GM15510 (cell line): ENCODE measurements around the gene SOX6.

ENCODE experiments used
- POLR2A ChIP-seq: IDR thresholded peaks from 3 replicates; pipeline ENCODE4 v1.6.1; 2011; ENCODE audit warnings: borderline replicate concordance; ENCODE audit not compliant: insufficient read length; ENCODE audit errors: extremely low read depth

SOX6 gene

DNA sequence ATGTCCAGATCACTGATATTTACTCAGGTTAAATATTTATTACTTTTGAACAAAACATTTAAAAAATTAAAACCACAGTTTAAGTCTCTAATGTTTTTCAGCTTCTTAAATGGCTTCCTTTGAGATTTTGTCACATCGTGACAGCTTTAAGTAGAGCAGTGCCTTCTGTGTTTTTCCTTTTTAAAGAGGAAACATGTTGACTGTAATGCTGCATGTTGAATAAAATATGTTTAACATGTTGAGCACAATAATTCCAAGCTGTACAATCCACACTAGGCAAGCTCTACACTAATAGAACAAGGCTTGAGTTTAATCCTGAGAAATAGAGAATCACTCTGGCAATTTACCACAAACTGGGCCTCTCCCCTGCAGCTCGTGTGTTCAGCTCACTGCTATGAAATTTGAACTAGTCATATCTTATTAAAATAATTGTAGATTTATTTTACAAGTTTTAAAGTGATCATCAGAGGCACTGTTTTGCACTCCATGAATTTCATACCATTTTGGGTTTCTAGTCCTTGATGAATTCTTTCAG is 368.3 kb downstream of the SOX6 start:
- TF ChIP-seq POLR2A, result no peak

GRCh38 chr11:15987046-15987445 is 369.3 kb downstream of the SOX6 start:
- no peak for TF ChIP-seq POLR2A

GRCh38 chr11:15985860-15986139 is 370.5 kb downstream of the SOX6 start:
- TF ChIP-seq POLR2A, result no peak

DNA sequence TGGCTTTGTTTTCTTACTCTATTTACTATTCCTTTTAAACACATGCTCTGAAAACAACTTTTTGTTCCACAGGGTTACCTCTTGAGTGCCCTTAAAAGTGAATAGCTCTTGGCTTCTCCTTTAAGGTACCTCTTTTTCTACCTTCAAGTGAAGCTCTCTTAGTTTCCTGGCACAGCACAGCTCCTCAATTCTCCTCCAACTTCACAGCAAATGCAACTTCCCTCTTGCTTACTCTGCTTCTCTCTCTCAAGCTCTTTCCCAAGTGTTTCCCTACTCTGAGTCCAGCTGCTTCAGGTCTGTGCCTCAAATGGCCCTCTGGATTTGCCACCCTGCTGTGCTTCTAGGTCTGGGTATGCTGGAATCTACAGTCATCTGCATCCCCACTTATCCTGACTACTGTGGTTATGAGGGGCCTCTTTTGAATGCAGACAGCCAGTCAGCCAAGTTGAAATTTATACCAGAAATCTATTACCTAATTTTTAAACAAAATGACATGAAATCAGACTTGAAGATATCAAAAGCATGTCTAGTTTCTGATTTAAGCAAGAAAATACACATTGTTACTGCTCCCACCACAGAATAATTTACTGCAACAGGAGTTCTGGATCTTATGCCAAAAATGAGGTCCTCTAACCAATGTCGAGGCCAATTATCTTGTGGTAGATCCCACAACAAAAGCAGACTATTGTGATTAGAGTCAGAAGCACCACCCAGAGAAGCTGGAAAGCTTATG is 371.1 kb downstream of the SOX6 start:
- TF ChIP-seq POLR2A, result no peak

GRCh38 chr11:15981292-15981691 is 375.1 kb downstream of the SOX6 start:
- TF ChIP-seq POLR2A, result no peak

DNA sequence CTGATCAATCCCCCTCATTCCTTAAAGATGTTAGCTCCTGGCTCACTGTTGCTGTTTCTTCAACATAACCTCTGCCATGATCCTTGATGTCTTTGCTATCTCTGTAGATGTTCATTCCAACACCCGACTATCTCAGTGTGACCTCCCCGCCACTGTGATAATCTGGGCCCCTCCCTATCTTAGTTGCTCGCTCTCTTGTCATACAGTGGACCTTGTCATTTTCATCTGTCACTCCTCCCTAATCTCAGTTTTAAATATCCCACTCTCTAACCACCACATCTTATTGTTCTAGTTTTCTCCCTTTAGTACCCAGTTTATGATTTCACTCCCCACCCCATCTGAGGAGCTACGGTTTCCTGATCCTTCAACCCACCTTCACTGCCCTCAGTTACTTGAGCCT is 379.2 kb downstream of the SOX6 start:
- no peak for TF ChIP-seq POLR2A

DNA sequence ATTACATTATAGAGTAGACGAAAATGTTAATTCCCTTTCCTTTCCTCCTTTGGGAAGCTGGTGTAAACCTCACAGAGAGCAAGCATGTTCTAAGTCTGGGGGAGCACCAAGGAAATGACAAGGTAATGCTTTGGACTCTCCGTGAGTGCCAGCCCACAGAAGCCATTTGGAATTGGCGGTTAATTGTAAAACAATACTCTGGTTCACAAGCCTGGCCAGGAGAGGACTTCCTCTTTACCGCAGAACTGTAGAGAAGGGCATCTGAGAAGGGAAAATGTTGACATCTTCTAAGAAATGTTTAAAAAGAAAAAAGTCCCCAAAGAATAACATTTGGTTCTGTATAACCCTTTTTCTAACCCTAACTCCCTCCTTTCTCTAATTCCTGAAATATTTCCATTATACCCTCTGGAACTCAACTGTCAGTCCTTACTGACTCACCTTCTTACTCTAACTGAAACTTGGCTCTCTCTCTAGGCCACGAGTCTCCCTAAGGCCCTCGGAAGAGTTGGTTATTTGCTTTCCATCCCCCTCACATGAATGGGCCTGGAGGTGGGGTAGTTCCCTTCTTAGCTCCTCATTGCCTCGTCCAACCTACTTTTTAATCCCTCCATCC is 379.8 kb downstream of the SOX6 start:
- TF ChIP-seq POLR2A, result no peak

- TF ChIP-seq POLR2A, result no peak
Observed at GRCh38 chr11:15975742-15976141, 380.6 kb downstream of the SOX6 start.

DNA sequence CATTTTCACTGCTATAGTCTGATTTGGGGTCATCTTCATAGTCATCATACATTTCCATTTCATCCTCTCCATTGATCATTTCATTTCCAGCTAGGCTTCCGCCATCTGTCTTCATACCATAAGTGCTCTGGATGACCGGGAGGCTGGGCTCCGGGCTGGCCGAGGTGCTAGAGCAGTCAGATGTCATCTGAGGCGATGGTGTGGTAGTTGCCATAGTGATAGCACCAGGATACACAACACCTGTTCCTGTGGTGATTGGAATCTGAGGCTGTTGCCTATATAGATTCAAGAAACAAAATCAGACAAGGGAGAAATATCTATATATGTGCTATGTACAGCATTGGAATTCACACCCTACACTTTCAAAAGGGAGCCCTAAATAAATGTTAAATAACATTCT is 383.5 kb downstream of the SOX6 start:
- TF ChIP-seq POLR2A, result no peak

- no peak for TF ChIP-seq POLR2A
Observed at GRCh38 chr11:15971215-15971546, 385.2 kb downstream of the SOX6 start.

DNA sequence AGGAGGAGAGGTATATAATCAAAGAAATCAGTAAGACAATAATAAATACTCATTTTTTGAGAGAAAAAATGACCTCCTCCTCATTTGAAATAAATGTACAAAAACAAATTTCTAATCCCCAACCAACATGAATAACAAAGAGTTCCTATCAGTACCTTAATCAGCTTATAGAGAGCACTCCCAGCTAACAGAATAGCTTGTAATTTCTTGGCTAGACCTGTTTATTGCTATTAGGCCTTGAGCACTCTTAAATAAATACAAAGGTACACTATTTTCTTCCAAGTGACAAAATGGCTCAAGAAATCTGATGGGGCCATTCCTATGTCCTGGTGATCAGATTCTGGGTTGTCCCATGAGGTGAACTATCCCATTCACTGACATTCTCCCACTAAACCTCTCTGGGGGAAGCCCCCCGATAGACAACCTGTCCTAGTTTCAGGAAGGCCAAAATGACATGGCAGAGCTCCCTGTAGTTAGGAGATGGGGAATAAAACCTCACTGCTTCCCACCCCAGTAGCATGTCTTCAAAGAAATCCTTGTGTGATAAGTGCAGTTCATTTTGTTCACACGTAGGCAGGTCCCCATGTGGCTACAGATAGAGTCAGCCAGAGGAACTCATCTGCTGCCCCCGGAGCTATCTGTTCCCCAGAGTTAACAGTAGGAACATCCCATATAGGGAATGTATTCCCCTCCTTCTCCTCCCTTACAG is 385.7 kb downstream of the SOX6 start:
- TF ChIP-seq POLR2A, result no peak

DNA sequence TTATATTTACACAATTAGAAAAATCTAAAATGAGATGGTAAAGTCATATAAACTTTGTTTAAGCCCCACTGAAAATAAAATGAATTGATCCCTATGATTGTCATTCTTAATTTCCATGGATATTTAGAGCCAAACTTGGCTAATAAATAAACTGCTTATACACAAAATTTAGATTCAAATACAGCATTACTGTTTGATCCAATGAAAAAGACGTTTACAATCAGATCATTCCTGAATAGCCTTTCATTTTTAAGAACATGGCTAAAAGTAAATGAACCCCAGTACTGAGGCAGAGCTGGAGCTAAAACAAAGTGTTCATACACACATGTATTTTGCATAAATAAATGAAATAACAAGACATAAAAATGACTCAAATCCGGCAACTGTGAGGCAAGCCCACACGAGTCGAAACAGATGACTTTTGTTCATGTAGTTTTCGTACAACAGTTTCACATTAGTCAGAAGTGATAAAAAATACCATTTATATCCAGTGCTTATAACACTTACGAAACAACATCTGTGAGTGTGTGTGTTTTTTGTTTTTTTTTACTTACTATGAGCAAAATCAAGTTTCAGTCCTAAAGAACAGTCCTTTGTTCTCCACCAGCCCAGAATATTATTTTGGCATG is 386.5 kb downstream of the SOX6 start:
- TF ChIP-seq POLR2A, result no peak

- TF ChIP-seq POLR2A, result no peak
Observed at GRCh38 chr11:15969281-15969680, 387.1 kb downstream of the SOX6 start.

DNA sequence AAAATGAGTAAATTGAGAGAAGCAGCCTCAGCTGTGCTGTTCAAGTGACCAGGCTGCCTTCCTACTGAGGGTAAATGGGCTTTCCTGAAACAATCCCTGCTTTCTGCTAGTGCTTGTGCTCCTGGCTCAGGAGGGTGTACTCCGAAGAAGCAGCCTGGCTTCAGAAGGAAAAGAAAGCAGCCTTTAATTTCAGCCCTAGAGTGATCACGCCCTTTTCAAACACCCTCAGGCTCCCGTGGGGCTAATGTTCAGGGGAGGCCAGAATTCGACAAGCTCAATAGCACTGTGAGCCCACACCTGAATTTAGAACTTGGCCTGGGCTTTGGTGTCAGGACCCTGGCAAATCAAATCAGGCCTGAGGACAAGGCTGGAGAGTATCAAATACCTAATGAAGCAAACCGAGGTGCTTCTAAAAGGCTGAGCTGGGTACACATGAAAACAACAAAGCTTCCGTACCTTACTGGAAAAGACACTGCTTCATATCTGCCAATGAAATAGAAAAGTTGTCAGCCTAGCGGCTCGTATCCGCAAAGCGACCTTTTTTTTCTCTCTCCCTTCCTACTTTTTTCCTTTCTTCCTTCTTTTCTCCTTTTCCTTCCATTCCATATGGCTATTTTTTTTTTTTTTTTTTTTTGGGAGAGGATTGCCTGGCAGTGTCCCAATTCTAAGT is 387.8 kb downstream of the SOX6 start:
- TF ChIP-seq POLR2A, result no peak

- TF ChIP-seq POLR2A, result no peak
Observed at GRCh38 chr11:15967966-15968365, 388.4 kb downstream of the SOX6 start.
